GM21786 (cell line): Measurements from ENCODE around the gene HCRTR1.

ENCODE experiments used
- ATAC-seq: cut with Tn5 transposase; IDR thresholded peaks from one replicate; pipeline ENCODE4 v1.9.1; 2021; ENCODE audit not compliant: unreplicated experiment

Gene HCRTR1

GRCh38 chr1:31666263-31666963, 48.9 kb downstream of the HCRTR1 start:
- ATAC-seq: no peak

DNA sequence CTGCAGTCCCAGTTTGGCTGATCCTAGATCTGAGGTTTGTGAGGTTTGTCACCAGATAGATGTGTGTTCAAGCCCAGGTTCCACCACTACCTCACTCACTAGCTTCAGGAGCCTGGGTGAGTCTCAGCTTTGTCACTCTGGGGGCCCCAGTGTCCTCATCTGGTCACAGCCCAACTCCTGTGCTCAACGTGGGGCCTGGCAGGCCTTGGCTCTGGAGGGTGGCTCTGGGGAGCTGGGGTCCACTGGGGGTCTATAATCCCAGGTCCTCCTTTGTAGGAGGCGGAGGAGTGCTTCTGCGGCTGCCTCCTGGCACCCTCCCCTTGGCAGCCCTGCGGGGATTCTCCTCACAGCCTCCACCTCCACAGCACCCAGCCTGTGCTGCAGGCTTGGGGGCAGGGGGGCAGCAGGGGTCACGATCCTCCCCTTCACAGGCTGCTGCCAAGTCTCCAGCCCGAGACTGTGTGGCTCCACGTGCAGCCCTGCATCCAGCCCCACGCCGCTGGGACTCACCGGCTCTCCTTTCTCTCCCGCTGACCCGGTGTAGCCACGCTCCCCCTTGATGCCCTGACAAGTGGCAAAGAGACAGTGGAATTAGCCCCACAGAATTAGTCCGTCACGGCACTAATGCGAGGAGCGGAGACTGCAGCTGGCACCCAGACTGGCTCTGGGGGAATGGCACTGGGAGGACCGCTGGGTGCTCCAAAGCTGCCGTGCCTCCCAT, 49.7 kb downstream of the HCRTR1 start:
- ATAC-seq: no peak

GRCh38 chr1:31668303-31668883, 50.9 kb downstream of the HCRTR1 start:
- no peak for ATAC-seq

GRCh38 chr1:31669433-31669785, 51.9 kb downstream of the HCRTR1 start:
- no peak for ATAC-seq

DNA sequence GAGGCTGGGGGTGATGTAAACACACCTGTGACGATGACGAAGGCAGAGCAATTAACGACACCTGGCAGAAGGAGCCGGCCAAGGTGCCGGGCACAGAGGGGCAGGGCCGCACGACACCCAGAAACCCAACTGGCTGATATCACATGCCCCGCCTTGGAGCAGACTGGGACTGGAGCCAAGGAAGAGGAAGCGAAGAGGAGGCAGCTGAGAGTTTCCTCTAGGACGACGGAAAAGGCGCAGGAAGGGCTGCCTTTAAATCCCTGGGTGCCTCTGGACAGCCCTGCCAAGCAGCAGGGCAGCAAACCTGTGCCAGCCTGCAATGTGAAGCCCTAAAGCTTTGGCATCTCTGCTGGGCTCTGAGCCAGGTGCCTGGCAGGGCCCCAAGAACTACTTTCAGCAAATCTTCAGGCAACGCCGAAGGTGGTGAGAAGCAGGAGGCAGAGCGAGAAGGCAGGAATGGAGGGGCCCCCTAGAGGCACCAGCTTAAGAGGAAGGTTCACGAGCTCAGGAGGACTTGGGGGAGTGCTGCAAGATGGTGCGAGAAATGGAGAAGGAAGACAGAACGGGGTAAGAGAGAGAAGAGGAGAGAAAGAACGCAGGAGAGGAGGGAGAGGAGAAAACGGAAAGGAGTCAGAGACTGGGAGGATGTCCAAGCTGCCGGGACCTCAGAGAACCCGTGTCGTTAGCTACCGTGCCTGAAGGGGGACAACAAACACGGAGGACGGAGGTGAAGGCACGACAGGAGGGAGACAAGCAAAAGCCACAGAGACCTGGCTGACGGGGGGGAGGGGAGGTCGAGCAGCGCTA, 52.5 kb downstream of the HCRTR1 start:
- no peak for ATAC-seq

GRCh38 chr1:31670593-31670964, 53.1 kb downstream of the HCRTR1 start:
- ATAC-seq: no peak

DNA sequence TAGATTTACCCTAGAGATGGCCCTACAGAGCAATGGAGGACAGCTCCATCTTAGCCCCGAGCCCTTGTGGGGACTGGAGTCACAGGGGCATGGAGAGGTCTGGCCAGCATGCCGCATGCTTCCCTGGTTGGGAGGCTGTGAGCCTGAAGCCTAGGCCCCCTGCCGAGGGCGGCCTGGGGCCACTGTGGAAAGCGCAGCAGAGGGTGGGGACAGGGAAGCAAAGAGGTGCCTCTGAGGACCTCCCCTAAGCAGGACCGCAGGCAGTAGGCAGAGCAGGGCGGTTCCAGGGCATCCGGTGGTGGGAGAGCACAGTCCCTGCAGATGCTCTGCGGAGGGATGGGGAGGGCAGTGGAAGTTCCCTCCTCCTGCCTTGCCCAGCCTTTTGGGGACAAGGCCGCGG, 53.7 kb downstream of the HCRTR1 start:
- ATAC-seq: no peak

DNA sequence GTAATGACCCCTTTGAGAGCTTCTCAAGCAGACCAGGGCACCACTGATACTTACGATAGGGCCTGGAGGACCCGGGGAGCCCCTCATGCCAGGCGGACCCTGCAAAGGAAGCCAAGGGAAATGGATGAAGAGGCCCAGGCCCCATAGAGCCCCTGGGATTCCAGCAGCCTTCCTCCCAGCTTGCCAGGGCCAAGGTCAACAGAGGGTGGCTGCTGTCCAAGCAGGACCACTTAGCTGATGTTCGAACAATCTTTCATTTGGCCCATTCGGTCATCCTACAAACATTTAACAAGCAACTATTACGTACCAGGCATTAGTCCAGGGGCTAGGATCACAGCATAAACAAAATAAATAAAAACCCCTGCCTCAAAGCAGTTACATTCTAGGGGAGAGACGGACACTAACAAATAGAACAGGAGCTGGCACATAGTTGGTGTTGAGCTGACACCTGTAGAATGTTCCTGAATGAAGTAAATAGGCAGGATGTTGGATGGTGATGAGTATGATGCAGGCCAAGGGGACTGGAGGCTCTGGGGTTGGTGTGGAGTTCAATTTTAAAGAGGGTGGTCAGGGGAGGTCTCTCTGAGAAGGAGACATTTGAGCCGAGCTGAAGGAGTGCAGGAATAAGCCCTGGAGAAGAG, 54.2 kb downstream of the HCRTR1 start:
- ATAC-seq: no peak

DNA sequence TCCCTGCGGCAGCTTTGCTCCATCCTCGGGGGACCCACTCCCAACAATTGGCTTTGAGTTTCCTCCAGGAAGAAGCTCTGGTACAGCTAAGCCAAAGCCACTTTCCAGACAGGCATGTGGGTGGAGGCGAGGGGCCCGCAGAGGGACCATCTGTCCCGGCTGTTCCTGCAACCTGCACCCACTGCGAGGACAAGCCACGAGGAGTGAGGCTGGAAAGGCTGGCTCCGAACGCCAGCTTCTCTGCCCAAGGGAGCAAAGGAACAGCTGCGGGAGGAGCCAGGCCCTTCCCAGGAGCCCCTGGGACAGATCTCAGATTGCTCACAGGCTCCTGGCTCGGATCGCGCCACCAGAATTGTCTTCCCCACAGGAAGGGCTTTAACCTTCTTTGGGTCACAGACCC, 55.5 kb downstream of the HCRTR1 start:
- ATAC-seq: no peak

DNA sequence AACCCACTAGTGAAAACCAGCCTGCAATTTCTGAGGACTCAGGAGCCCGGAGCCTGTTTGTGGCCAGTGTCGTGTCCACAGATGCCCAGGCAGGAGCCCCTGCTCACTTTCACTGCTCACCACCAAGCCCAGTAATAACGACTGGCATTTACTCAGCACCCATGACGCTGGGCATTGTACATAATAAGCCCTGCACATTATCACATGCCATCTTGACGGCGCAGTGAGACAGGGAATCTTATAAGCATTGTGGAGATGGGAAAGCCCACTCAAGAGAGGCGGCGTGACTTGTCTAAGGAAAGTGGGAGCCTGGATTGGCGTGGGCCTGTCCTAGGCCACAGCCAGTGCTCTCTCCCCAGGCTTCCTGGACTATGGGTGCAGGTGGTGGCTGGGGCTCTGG, 55.9 kb downstream of the HCRTR1 start:
- no peak for ATAC-seq

DNA sequence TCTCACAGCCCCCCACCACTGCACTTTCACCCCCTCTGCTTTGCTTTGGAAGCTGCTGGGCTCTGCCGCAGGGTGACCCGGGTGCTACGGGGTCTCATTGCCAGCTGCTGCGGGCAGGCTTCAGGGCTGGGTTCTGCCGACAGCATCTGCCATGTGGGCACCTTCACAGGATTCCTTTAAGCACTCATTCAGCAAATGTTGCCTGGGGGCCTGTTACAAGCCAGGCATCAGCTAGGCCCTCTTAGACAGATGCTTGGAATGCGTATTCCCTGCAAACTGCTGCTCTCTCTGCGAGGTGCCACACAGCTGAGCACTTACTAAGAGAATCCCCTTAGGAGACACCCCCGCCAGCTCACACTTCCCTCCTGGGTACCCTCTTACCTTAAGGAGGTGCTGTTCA, 57.1 kb downstream of the HCRTR1 start:
- no peak for ATAC-seq

DNA sequence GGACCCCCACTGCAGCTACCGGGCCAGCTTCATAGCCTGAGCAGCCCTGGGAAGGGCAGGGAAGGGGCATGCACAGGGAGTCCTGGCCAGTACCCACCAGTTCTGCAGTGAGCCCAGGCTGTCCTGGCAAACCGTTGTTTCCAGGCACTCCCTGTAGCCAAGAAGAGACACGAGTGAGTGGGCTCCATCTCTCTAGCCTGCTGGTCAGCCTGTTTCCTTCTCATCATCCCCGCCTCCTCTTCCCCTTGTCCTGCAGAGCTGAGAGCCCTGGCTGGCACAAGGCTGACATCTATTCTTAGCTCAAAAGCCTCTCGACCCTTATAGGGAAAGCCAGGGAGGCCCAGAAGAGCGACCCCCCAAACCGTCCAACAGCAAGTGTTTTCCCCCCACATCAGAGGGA, 57.7 kb downstream of the HCRTR1 start:
- ATAC-seq: no peak

DNA sequence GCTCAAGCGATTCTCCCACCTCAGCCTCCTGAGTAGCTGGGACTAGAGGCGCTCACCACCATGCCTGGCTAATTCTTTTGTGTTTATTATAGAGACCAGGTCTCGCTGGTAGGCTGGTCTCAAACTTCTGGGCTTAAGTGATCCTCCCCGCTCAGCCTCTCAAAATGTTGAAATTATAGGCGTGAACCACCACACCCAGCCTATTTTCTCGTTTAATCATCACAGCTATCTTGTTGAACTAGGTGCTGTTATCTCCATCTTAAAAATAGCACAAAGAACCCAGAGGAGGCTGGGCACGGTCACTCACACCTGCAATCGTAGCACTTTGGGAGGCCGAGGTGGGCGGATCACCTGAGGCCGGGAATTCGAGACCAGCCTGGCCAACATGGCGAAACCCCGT, 58.3 kb downstream of the HCRTR1 start:
- ATAC-seq: no peak
